ENCODE results near the gene CGRRF1. TPM values are rescaled to one million over a fixed set of nuclear protein-coding genes. Genes with fewer than 3 reads are reported as not detected.

CGRRF1 gene
- 11.0 and 12.1 TPM in 2 replicates for total RNA-seq

GRCh38 chr14:54509546-54510501 lies at the start of gene CGRRF1:
Gene CGRRF1, plus strand, starts transcription at chr14:54509906. Its CDS starts 54 bp downstream, at chr14:54509960.

DNA sequence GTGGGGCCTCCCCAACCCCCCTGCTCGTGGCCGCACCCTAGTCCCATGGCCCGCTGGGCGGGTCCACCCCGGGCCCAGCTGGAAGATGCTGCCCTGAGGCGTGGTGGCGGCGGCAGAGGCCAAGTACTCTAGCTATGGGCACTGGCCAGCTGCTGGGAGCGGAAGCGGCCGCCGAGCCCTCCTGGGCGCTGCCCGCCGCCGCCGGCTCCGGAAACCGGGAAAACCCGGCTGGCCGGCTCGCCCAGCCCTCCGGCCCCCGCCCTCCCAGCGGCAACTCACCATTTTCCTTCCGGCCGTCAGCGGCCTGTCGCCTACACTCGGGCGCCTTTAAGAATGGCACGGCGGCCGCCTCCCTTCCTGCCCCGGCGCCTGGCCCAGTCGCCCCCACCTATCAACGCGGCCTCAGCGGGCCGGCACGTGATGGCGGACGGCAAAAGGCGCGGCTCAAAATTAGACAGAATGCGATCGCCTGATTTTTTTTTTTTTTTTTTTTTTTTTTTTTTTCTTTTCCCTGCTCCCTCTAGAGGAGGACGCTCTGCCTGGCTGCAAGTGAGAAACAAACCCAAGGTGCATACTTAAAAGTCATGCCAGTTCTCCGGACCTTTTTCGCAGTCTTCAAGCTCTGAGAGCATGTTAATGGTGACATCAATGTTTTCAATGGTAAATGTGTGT lies 20.9 kb upstream of the CGRRF1 start, which contains the start of gene GMFB:
Gene GMFB, minus strand, starts transcription at position 335 of the 672 bp plus-strand sequence. Its CDS starts 53 bp downstream, at position 282.

GRCh38 chr14:54566410-54567223 lies 56.9 kb downstream of the CGRRF1 start, which contains the start of gene SAMD4A:
Gene SAMD4A, plus strand, starts transcription at chr14:54567128. Its CDS starts 789 bp downstream, at chr14:54567917.

Other genes starting within 250 kb of the CGRRF1 start
- gene CDKN3, start 112.9 kb upstream of the CGRRF1 start, total RNA-seq, result 67.5 and 85.0 TPM in 2 replicates
- 171 and 179 TPM in 2 replicates for gene CNIH1, start 68.5 kb upstream of the CGRRF1 start, total RNA-seq
- gene GMFB, start 20.9 kb upstream of the CGRRF1 start, total RNA-seq, result 32.8 and 38.0 TPM in 2 replicates
- gene SAMD4A, start 57.2 kb downstream of the CGRRF1 start, total RNA-seq, result 45.6 and 50.7 TPM in 2 replicates

Measured in mammary microvascular endothelial cell (primary cell).